Natural killer cell (primary cell): ENCODE measurements around the gene GALNTL6. TPM values are rescaled to one million over a fixed set of nuclear protein-coding genes. Genes with fewer than 3 reads are reported as not detected.

ENCODE experiments used
- ATAC-seq, 3 donors: fragments of 150-1000 bp in 2 of 3; fragments of 200-7000 bp in 1 of 3; cut with Tn5 transposase; 1 replicate in 1 of 3; 2 replicates in 2 of 3; pipeline ENCODE4 v1.10.0; 2021; ENCODE audit warnings: mild to moderate bottlenecking in 2 of 3, moderate library complexity in 2 of 3
- DNase-seq, 2 donors: peaks; one replicate each; pipeline versions ENCODE4 v3.0.0 to v3.0.0-alpha.2; 2013 to 2021; ENCODE audit warnings: mixed read lengths in 1 of 2
- H3K27ac ChIP-seq: one replicate; pipeline ENCODE4 v1.5.1; 2013; ENCODE audit warnings: mild to moderate bottlenecking, low read length
- H3K27me3 ChIP-seq: one replicate; pipeline ENCODE4 v1.6.1; 2013; ENCODE audit warnings: low read length; ENCODE audit not compliant: control insufficient read depth, insufficient read depth
- H3K36me3 ChIP-seq: one replicate; pipeline ENCODE4 v1.6.1; 2013; ENCODE audit warnings: low read length; ENCODE audit not compliant: control insufficient read depth, insufficient read depth
- H3K4me1 ChIP-seq: one replicate; pipeline ENCODE4 v1.6.1; 2013; ENCODE audit warnings: low read length; ENCODE audit not compliant: control insufficient read depth, insufficient read depth
- H3K4me3 ChIP-seq: one replicate; pipeline ENCODE4 v1.5.1; 2013; ENCODE audit warnings: low read length
- H3K9me3 ChIP-seq: one replicate; pipeline ENCODE4 v1.6.1; 2013; ENCODE audit warnings: low read length; ENCODE audit not compliant: control insufficient read depth, insufficient read depth
- H3K27ac Mint-ChIP-seq, 2 donors: one replicate each; pipeline ENCODE4 v1.8.0; 2022; ENCODE audit warnings: mild to moderate bottlenecking in 2 of 2, mixed read lengths in 2 of 2, moderate library complexity in 1 of 2
- H3K27me3 Mint-ChIP-seq, 2 donors: one replicate each; pipeline ENCODE4 v1.8.0; 2022; ENCODE audit warnings: low read depth in 2 of 2, mixed read lengths in 2 of 2
- H3K36me3 Mint-ChIP-seq: one replicate; pipeline ENCODE4 v1.8.0; 2022; ENCODE audit warnings: mixed read lengths
- H3K4me1 Mint-ChIP-seq, 2 donors: one replicate each; pipeline ENCODE4 v1.8.0; 2022; ENCODE audit warnings: mixed read lengths in 2 of 2
- H3K4me3 Mint-ChIP-seq: one replicate; pipeline ENCODE4 v1.8.0; 2022; ENCODE audit warnings: mild to moderate bottlenecking, moderate library complexity, mixed read lengths
- H3K9me3 Mint-ChIP-seq, 2 donors: one replicate each; pipeline ENCODE4 v1.8.0; 2022; ENCODE audit warnings: mixed read lengths in 2 of 2
- CTCF ChIP-seq: fragments of 200-600 bp; IDR thresholded peaks from one replicate; pipeline ENCODE4 v1.8.0; 2022; ENCODE audit warnings: antibody characterized with exemption
- WGBS: methylation state at CpG from one replicate; pipeline ENCODE4 v1.1.7; 2013; ENCODE audit warnings: missing lambda C conversion rate; ENCODE audit not compliant: insufficient coverage; 5-methylcytosine and 5-hydroxymethylcytosine counted together
- intact Hi-C: fragments of 100-400 bp; cut with micrococcal nuclease; formaldehyde crosslinking; loops from one replicate; pipeline ENCODE4 v1.14.2; 2022
- total RNA-seq, 4 donors: library from RNA; stranded (reverse); fragments of 120-200 nt in 1 of 4; gene quantifications; one replicate each; pipeline versions ENCODE4 v1.2.3 to v1.2.4, GENCODE V29; 2013 to 2022

The GALNTL6 gene
- total RNA-seq, 3 donors from 2014 or later (not counting 1 experiment from before 2014, with no cell fraction given): not detected

GRCh38 chr4:172985552-172985951, 1172.3 kb downstream of the GALNTL6 start:
- no peak overlapping the region for H3K4me3 ChIP-seq
- H3K4me1 Mint-ChIP-seq: no peaks in the 10 kb centered on the region
- no peak overlapping the region for H3K27ac Mint-ChIP-seq
- 19% methylated on average over 2 of the region's 2 CpGs for WGBS
- H3K9me3 Mint-ChIP-seq: peaks cover 0 to 3% of the 10 kb centered on the region in 2 donors
- H3K27me3 Mint-ChIP-seq: peaks cover 0 to 4% of the 10 kb centered on the region in 2 donors
- no peaks in the 10 kb centered on the region for H3K4me1 ChIP-seq
- H3K9me3 ChIP-seq: no peaks in the 10 kb centered on the region
- H3K36me3 ChIP-seq: no peaks in the 10 kb centered on the region
- no peak for DNase-seq
- no peak for ATAC-seq
- H3K27me3 ChIP-seq: no peaks in the 10 kb centered on the region
- intact Hi-C loops: no loop called here
- TF ChIP-seq CTCF: no peak
- H3K4me3 Mint-ChIP-seq: no peak overlapping the region
- no peak overlapping the region for H3K27ac ChIP-seq
- no peaks in the 10 kb centered on the region for H3K36me3 Mint-ChIP-seq

- Histone ChIP-seq H3K4me3 (no peak overlapping the region), H3K36me3 (no peaks in the 10 kb centered on the region), H3K9me3 (no peaks in the 10 kb centered on the region), H3K4me1 (no peaks in the 10 kb centered on the region), H3K27ac (no peak overlapping the region), H3K27me3 (no peaks in the 10 kb centered on the region)
- Mint-ChIP-seq H3K4me1 (no peaks in the 10 kb centered on the region), H3K9me3 (peaks cover 0 to 3% of the 10 kb centered on the region in 2 donors), H3K36me3 (no peaks in the 10 kb centered on the region), H3K27ac (no peak overlapping the region), H3K4me3 (no peak overlapping the region), H3K27me3 (peaks cover 0 to 4% of the 10 kb centered on the region in 2 donors)
- intact Hi-C loops: no loop called here
- no peak for DNase-seq
- TF ChIP-seq CTCF: no peak
- no peak for ATAC-seq
- 80% methylated on average over 1 of the region's 1 CpG for WGBS
These were observed 1172.9 kb downstream of the GALNTL6 start for GRCh38 chr4:172986114-172986513.

GRCh38 chr4:172989984-172990820, 1177.0 kb downstream of the GALNTL6 start:
- Mint-ChIP-seq H3K27ac (no peak overlapping the region), H3K27me3 (no peaks in the 10 kb centered on the region), H3K4me1 (no peaks in the 10 kb centered on the region), H3K36me3 (no peaks in the 10 kb centered on the region), H3K9me3 (peaks cover 0 to 3% of the 10 kb centered on the region in 2 donors), H3K4me3 (no peak overlapping the region)
- no peak for TF ChIP-seq CTCF
- intact Hi-C loops: no loop called here
- Histone ChIP-seq H3K4me1 (no peaks in the 10 kb centered on the region), H3K4me3 (no peak overlapping the region), H3K9me3 (no peaks in the 10 kb centered on the region), H3K27ac (no peak overlapping the region), H3K36me3 (no peaks in the 10 kb centered on the region), H3K27me3 (no peaks in the 10 kb centered on the region)
- WGBS: 40% methylated on average over 1 of the region's 3 CpGs
- ATAC-seq (no peak), DNase-seq (no peak)
